HG02852 (cell line): ENCODE data around the gene FOXO6.

ENCODE experiments used
- ATAC-seq: cut with Tn5 transposase; IDR thresholded peaks from one replicate; pipeline ENCODE4 v1.9.1; 2021; ENCODE audit warnings: mild to moderate bottlenecking, moderate library complexity; ENCODE audit not compliant: unreplicated experiment

The FOXO6 gene

GRCh38 chr1:41420860-41421259 is 59.6 kb downstream of the FOXO6 start:
- no peak for ATAC-seq

GRCh38 chr1:41422306-41422705 is 61.1 kb downstream of the FOXO6 start:
- no peak for ATAC-seq

DNA sequence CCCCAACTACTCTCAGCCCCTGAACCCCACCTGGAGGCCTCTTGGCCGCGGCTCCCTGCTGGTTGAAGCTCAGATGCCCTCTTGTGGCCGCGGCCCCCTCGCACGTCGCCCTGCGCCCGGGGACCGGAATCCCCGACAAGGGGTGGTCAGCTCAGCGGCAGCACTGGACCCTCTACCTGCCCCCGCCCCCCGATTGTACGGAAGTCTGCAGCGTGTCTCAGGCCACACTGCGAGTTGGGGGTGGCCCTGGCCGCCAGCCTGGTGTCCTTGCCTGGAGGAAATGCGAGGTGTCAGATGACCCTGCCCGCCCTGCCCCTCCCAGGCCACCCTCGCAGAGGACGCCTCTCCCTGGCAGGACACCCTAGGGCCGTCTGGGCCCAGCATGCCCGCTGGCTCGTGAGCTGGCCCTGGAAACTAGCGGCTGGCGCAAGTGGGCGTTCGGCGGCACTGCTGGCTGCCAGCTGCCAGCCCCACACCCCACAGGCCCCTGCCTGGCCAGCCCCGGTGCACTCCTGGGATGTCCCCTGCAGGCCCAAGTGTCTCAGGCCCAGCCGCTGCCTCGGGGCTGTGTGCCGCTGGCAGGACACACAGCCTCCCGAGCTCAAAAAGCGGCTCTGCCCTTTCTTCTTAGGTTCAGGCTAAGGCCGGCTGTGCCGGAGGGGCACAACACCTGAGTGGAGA is 62.4 kb downstream of the FOXO6 start:
- no peak for ATAC-seq

DNA sequence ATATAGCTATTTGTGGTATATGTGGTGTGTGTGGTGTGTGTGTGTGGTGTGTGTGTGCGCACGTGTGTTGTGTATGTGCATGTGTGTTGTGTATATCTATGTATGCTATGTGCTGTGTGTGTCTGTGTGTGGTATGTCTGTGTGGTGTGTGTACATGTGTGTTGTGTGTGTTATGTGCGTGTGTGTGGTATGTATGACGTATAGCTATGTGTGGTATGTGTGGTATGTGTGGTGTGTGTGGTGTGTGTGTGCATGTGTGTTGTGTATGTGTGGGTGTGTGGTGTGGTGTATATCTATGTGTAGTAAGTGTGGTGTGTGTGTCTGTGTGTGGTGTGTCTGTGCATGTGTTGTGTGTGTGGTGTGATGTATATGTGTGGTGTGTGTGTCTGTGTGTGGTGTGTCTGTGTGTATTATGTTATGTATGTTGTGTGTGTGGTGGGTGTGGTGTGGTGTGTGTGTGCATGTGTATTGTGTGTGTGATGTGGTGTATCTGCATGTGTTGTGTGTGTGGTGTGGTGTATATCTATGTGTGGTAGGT is 63.4 kb downstream of the FOXO6 start:
- no peak for ATAC-seq

GRCh38 chr1:41425369-41425768 is 64.1 kb downstream of the FOXO6 start:
- ATAC-seq = no peak

- no peak for ATAC-seq
Measured at GRCh38 chr1:41426201-41426890, 65.1 kb downstream of the FOXO6 start.

DNA sequence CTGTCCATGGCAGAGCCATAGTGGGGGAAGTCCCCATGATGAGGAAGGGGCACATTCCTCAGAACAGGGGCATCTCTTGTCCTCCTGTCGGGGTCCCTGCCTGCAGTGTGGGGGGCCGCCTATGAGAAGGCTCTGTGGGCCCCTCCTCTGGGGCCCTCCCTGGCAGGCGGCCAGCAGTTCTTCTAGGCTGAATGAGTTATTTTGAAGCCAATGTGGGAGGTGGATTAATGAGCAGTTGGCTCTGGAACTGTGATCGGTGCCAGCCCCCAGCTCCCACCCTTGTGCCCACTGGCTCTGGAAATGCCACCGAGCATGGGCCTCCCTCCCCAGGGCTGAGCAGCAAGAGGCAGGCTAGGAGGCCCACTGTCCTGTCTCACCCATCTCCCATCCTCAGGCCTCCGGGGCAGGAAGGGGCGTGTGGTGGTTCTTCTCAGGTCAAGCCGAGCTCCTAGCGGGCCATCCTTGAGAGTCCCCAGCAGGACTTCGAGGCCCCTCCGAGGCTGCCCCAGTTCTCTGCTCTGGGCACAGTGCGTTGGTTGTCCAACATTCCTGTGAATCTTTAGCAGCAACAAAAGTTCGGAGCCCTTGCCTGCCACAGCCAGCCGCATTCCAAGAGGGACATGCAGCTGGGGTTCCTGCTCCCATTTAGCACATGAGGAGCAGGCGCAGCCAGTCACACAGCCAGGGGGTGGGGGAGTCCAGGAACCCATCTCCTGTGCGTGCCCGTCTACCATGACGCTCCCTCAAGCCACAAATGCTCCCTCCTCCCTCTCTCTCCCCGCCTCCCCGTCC is 66.1 kb downstream of the FOXO6 start:
- no peak for ATAC-seq

DNA sequence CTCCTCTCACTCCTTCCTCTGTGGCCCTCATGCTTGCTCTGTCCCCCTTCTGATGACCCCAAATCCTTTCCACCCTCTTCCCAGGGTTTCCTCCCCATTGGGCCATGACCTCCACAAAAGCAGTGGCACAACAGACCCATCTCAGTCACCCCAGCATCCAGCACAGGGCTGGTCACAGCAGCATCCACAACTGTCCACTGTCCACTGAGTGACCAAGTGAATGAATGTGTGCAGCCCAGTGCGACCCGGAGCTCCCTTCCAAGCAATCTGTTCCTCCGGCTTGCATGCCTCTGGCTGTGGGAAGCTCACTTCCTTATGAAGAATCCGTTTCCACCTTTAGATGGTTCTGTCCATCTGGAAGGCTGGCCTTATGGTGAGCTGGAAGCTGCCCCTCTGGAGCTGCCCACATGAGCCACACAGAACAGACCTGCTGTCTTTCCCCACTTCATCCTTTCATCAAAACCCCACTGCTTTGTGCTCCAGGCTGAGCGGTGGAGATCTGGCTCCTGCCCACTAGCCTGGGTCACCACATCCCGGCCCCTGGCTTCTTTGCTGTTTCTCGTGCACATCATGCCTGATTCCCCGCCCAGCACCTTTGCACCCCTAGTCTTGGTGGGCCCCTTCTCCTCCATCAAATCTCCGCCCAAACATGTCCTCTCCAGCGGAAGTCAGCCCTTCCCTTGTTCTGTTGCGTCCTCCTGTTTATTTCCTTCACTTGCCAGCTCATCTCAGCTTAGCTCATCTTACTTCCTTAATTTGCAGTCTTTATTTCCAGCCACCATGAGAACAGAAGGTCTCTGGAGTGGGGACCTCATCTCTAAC is 66.9 kb downstream of the FOXO6 start:
- no peak for ATAC-seq

DNA sequence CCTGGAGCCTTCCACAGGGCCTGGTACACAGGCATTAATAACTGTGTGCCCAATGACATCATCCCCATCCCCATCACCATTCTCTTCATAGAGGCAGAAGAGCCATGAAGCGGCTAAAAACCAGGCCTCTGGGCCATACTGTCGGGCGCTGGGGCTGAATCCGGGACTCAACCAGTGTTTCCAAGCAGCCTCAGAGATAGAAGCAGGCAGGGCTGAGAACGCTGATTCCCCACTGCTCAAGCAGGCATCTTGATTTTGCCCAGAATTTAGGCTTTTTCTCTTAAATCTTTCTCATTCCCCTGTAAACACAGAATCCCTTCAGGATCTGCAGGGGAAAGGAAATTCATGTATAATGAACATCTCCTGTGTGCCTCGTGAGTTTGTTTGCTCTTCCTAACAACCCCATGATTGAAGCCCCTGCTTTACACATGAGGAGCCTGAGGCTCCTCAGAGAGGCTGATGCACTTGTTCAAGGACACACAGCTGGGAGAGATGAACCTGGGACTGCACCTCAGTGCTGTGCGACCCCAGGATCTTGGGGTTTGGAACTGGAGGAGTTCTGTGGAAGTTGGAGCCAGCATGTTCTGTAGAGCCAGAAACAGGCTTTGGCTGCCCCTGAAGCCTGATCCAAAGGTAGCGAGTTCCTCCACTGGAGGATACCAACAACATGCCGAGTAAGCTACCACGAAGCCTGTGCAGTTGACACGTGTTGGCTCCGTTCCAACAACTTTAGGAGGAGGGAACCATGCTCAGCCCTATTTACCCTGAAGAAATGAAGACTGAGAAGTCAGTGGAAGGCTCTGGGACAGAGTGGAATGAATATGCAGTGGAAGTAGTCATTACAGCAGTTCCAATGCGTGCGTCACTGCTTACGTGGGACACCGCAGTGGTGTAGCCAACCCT is 67.8 kb downstream of the FOXO6 start:
- no peak for ATAC-seq

DNA sequence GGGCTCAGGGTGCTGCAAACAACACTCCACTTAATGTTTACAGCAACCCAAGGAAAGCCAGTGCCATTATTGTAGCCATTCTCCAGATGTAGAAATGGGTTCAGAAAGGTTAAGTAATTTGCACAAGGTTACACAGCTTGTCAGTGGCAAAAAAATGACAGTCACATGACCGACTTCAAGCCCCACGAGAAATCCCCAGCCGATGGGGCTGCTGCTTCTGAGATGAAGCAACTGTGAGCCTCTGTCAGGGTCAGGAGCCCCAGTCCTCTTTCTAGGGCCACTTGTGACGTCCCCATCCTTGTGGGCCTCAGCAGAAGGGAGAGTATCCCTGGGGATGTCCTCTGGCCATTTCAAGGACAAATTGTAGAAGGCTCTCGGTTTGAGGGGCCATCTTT is 68.4 kb downstream of the FOXO6 start:
- no peak for ATAC-seq

- ATAC-seq = no peak
Measured at GRCh38 chr1:41430069-41430468, 68.8 kb downstream of the FOXO6 start.

GRCh38 chr1:41430582-41430981 is 69.3 kb downstream of the FOXO6 start:
- ATAC-seq = no peak

DNA sequence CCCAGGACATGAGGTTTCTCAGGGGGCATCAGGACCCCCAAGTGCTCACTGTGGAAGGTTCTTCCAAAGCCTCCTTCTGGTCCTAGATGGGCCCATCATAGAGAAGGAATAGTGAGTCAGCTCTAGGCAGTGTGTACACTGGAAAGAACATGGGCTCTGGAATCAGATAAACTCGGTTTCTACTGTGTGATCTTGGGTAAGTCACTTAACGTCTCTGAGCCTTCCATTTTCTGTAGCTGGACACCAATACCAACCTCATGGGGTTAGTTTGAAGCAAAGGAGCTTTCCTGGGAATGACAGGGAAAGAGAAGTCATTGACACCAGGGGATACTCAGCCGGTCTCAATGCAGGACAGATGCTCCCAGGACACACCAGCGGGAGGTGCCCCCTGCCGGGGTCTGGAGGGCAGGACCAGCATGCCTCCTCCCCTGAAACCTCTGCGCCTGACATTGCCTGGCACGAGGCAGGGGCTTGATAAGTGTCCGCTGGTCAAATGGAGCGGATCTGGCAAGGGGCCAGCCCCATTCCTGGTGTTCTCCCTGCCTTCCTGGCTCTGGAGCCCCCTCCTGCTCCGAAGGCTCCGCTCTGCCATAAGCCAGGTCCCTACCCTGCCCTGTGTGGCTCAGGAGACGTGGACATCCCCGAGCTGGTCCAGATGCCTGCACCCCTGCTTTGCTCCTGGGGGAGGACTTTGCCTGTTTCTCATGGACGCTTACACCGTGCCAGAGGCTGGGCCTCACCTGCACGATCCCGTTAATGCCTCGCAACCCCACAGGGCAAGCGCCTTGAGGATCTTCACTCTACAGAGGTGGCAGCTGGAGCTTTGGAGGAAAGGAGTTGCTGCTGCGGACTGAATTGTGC is 70.5 kb downstream of the FOXO6 start:
- no peak for ATAC-seq
